MM.1S (cell line): Measurements from ENCODE around the gene CHD9NB.

ENCODE experiments used
- DNase-seq: peaks from one replicate; pipeline ENCODE4 v3.0.0-alpha.2; 2015
- H2AFZ ChIP-seq: fragments of 300-600 bp; sonication (generic); 2 replicates; pipeline ENCODE4 v1.6.0; 2016; ENCODE audit warnings: antibody characterized with exemption, low read length
- H3F3A ChIP-seq: fragments of 300-600 bp; sonication (generic); 2 replicates; pipeline ENCODE4 v1.6.1; 2016; ENCODE audit warnings: mild to moderate bottlenecking, antibody characterized with exemption, low read length, moderate library complexity, mixed read lengths; ENCODE audit not compliant: insufficient read depth
- H3K27ac ChIP-seq: fragments of 300-600 bp; sonication (generic); 2 replicates; pipeline ENCODE4 v1.5.1; 2016; ENCODE audit warnings: mild to moderate bottlenecking, low read length
- H3K27me3 ChIP-seq: fragments of 300-600 bp; sonication (generic); replicated peaks from 2 replicates; pipeline ENCODE4 v1.6.0; 2016; ENCODE audit warnings: low read length; ENCODE audit not compliant: insufficient read depth
- H3K36me3 ChIP-seq: fragments of 300-600 bp; sonication (generic); replicated peaks from 2 replicates; pipeline ENCODE4 v1.6.1; 2016; ENCODE audit warnings: mild to moderate bottlenecking, low read length, mixed read lengths; ENCODE audit not compliant: insufficient read depth
- H3K4me1 ChIP-seq: fragments of 300-600 bp; sonication (generic); 2 replicates; pipeline ENCODE4 v1.6.1; 2016; ENCODE audit warnings: low read length, mixed read lengths
- H3K4me2 ChIP-seq: fragments of 300-600 bp; sonication (generic); 2 replicates; pipeline ENCODE4 v1.6.0; 2016; ENCODE audit warnings: low read depth, low read length
- H3K4me3 ChIP-seq: fragments of 300-600 bp; sonication (generic); 2 replicates; pipeline ENCODE4 v1.5.1; 2016; ENCODE audit warnings: low read length, mixed read lengths
- H3K79me2 ChIP-seq: fragments of 300-600 bp; sonication (generic); 2 replicates; pipeline ENCODE4 v1.6.1; 2016; ENCODE audit warnings: mixed run types, low read length, mixed read lengths
- H3K9ac ChIP-seq: fragments of 300-600 bp; sonication (generic); 2 replicates; pipeline ENCODE4 v1.6.1; 2016; ENCODE audit warnings: low read length, mixed read lengths
- H3K9me2 ChIP-seq: fragments of 300-600 bp; sonication (generic); replicated peaks from 2 replicates; pipeline ENCODE4 v1.6.1; 2016; ENCODE audit warnings: mild to moderate bottlenecking, low read length, mixed read lengths; ENCODE audit not compliant: insufficient read depth
- H3K9me3 ChIP-seq: fragments of 300-600 bp; sonication (generic); replicated peaks from 2 replicates; pipeline ENCODE4 v1.6.1; 2016; ENCODE audit warnings: mild to moderate bottlenecking, low read length, mixed read lengths; ENCODE audit not compliant: insufficient read depth
- H4K20me1 ChIP-seq: fragments of 300-600 bp; sonication (generic); 2 replicates; pipeline ENCODE4 v1.6.1; 2016; ENCODE audit warnings: mild to moderate bottlenecking, low read length, moderate library complexity, mixed read lengths; ENCODE audit not compliant: insufficient read depth
- EZH2 ChIP-seq: fragments of 300-600 bp; sonication (generic); optimal IDR thresholded peaks from 2 replicates; pipeline ENCODE3; 2017; ENCODE audit warnings: low read depth, mild to moderate bottlenecking, antibody characterized with exemption, low read length, mixed read lengths
- EZH2phosphoT487 ChIP-seq: fragments of 300-600 bp; sonication (generic); IDR thresholded peaks from 2 replicates; pipeline ENCODE4 v1.6.1; 2018; ENCODE audit warnings: antibody characterized with exemption, low read length
- TF ChIP-seq, protein P1 (sequence below): fragments of 300-600 bp; sonication (generic); IDR thresholded peaks from 2 replicates; pipeline ENCODE4 v1.5.1; 2016; ENCODE audit warnings: antibody characterized with exemption, low read length, mixed read lengths

Gene CHD9NB

DNA sequence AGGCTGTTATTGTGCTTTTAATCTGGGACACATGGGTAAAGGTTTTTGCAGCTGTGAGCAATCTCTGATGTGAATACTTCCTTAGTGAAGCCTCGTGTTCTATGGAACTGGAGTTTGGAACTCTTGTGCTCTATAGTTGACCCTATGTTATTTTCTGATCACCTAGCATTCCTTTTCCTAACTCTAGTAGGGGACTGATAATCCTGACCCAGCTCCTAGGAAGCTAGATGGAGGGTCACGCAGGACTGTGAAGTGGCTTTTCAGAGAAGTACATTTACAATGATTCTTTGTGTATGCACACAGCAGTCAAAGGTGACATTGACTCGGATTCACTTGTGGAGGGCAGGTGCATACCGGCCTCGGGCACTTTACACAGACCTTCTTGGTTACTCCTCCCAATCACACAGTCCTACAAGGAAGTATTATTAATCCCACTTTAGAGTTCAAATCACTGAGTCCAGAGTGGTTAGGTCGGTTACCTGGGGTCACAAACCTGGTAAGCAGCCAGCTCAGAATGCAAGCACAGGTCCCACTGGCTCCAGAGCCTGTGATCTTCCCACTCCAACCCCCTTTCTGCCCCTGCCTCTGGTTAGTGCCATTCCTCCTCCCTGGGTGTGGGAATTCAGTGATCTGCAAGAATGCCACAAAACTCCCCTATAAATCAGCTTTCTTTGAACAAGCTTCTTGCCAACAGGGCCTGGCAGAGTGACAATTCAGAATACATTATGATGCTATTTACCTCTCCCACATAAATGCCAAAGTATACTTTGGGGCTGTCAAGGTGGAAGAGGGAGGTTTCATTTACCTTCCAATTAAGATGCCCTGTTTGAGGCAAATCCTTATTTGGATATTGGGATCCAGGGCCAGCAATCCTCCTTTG, 7.1 kb downstream of the CHD9NB start:
- Histone ChIP-seq H3K79me2 (no peaks in the 10 kb centered on the region), H3K9me3 (no peaks in the 10 kb centered on the region), H3K36me3 (no peaks in the 10 kb centered on the region), H3F3A (no peaks in the 10 kb centered on the region), H3K27me3 (no peaks in the 10 kb centered on the region), H3K9me2 (no peaks in the 10 kb centered on the region), H4K20me1 (no peaks in the 10 kb centered on the region), H3K9ac (no peak overlapping the region), H2AFZ (no peak overlapping the region), H3K4me1 (no peaks in the 10 kb centered on the region), H3K4me3 (no peak overlapping the region), H3K4me2 (no peak overlapping the region), H3K27ac (no peak overlapping the region)
- TF ChIP-seq, protein P1, sequence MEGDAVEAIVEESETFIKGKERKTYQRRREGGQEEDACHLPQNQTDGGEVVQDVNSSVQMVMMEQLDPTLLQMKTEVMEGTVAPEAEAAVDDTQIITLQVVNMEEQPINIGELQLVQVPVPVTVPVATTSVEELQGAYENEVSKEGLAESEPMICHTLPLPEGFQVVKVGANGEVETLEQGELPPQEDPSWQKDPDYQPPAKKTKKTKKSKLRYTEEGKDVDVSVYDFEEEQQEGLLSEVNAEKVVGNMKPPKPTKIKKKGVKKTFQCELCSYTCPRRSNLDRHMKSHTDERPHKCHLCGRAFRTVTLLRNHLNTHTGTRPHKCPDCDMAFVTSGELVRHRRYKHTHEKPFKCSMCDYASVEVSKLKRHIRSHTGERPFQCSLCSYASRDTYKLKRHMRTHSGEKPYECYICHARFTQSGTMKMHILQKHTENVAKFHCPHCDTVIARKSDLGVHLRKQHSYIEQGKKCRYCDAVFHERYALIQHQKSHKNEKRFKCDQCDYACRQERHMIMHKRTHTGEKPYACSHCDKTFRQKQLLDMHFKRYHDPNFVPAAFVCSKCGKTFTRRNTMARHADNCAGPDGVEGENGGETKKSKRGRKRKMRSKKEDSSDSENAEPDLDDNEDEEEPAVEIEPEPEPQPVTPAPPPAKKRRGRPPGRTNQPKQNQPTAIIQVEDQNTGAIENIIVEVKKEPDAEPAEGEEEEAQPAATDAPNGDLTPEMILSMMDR: no peak
- TF ChIP-seq EZH2 (no peak), EZH2phosphoT487 (no peak)
- DNase-seq: no peak

DNA sequence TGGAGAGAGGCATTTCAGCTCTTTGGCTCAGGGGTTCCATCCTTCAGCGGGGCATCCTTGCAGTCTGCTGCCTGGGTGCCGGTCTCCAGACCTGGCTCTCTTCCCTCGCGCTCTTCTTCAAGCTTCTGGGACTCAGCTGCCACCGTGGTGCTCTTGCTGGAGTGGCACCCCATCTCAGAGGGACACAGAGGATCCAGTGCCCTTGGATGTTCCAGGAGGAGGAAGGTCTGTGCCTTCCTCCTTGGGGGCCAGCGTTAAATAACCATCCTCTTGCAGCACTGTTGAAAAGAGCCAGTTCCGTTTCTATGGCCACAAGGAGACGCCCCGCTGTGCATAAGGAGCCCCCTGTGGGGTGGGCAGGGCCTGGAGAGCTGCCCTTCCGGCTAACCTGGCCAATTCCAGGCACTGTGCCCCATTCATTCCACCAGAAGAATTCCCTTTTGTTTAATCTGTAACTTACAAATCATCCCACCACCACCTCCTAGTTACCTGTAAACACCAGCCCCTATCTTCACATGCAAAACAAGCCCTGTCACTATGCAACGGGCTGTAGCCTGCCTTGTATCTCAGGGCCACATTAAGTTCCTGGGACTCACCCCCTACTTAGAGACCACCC, 8.6 kb downstream of the CHD9NB start:
- Histone ChIP-seq H3K4me2 (no peak overlapping the region), H3K27me3 (no peaks in the 10 kb centered on the region), H3K9me2 (no peaks in the 10 kb centered on the region), H4K20me1 (no peaks in the 10 kb centered on the region), H3F3A (no peaks in the 10 kb centered on the region), H3K79me2 (no peaks in the 10 kb centered on the region), H3K9ac (no peak overlapping the region), H3K9me3 (no peaks in the 10 kb centered on the region), H3K36me3 (no peaks in the 10 kb centered on the region), H2AFZ (no peak overlapping the region), H3K27ac (no peak overlapping the region), H3K4me1 (no peaks in the 10 kb centered on the region), H3K4me3 (no peak overlapping the region)
- DNase-seq: no peak
- TF ChIP-seq EZH2: no peak
- no peak for TF ChIP-seq EZH2phosphoT487
- TF ChIP-seq, protein P1: no peak

DNA sequence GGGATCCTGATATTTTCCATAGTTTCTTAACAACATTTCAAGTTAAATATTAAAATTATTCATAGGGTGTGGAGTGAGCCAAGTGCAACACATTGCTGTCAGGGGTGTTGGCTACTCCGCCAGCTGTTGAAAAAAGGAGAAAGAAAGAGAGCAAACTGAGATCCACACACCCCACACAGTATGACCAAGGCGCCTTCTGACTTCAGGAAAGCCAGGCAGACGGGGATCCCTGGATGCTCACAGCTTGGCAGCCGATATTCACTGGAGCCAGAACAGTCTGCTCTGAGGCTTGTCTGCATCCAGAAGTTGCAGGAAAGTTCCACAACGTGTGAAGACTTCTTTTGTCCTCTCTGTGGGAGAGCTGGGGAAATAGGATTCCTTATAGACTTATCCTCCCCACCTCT, 9.3 kb downstream of the CHD9NB start:
- Histone ChIP-seq H3K27ac (no peak overlapping the region), H3K36me3 (no peaks in the 10 kb centered on the region), H4K20me1 (no peaks in the 10 kb centered on the region), H3K79me2 (no peaks in the 10 kb centered on the region), H3F3A (no peaks in the 10 kb centered on the region), H3K4me1 (no peaks in the 10 kb centered on the region), H3K9me3 (no peaks in the 10 kb centered on the region), H3K4me2 (no peak overlapping the region), H3K4me3 (no peak overlapping the region), H2AFZ (no peak overlapping the region), H3K9ac (no peak overlapping the region), H3K9me2 (no peaks in the 10 kb centered on the region), H3K27me3 (no peaks in the 10 kb centered on the region)
- DNase-seq: no peak
- TF ChIP-seq, protein P1: no peak
- TF ChIP-seq EZH2 (no peak), EZH2phosphoT487 (no peak)
